Left kidney (tissue), 8 donors: ENCODE measurements around the gene SPACA5B. TPM values are rescaled to one million over a fixed set of nuclear protein-coding genes. Genes with fewer than 3 reads are reported as not detected.
A peak's percentile ranks its signal among the peaks of the same experiment; 100 is the strongest.
"Not testable (repeated sequence)": the region's sequence is repeated elsewhere in the genome, so short reads cannot be mapped to it uniquely, and the experiment has no call there.

ENCODE experiments used
- DNase-seq: peaks from one replicate; pipeline ENCODE4 v3.0.0-alpha.2; 2013
- long read RNA-seq, 8 donors: transcript quantifications; one replicate each; lab custom pipeline, GENCODE V29; 2026
- polyA plus RNA-seq: library from polyadenylated mRNA; unstranded; fragments of 120-200 nt; gene quantifications from one replicate; pipeline ENCODE4 v1.2.1, GENCODE V29; 2013; ENCODE audit not compliant: insufficient read length

SPACA5B gene
- 0.71 TPM for polyA plus RNA-seq
- long read RNA-seq, donor 1 = 0 reads
- long read RNA-seq, donor 2 = 0 reads
- long read RNA-seq, donor 3 = 0 reads
- long read RNA-seq, donor 4 = 0 reads
- long read RNA-seq, donor 5 = 0 reads
- long read RNA-seq, donor 6 = 0 reads
- long read RNA-seq, donor 7 = 0 reads
- long read RNA-seq, donor 8 = 0 reads

- DNase-seq = not testable (repeated sequence)
Measured at GRCh38 chrX:48130326-48130725, at the start of gene SPACA5B. Gene SPACA5B, plus strand, starts transcription at chrX:48130626. Its CDS starts 62 bp downstream, at chrX:48130688.

- peak; percentile 20 for DNase-seq
Measured at GRCh38 chrX:48083212-48083611, 47.2 kb upstream of the SPACA5B start.

GRCh38 chrX:48083706-48084105, 46.7 kb upstream of the SPACA5B start:
- no peak for DNase-seq

GRCh38 chrX:48086082-48086481, 44.3 kb upstream of the SPACA5B start:
- no peak for DNase-seq

GRCh38 chrX:48090123-48090522, 40.3 kb upstream of the SPACA5B start:
- no peak for DNase-seq

GRCh38 chrX:48092558-48092957, 37.9 kb upstream of the SPACA5B start:
- DNase-seq = not testable (repeated sequence)

GRCh38 chrX:48101443-48101842, 29.0 kb upstream of the SPACA5B start:
- DNase-seq = no peak

- no peak for DNase-seq
Measured at GRCh38 chrX:48102874-48103374, 27.5 kb upstream of the SPACA5B start.

GRCh38 chrX:48107717-48108116, 22.7 kb upstream of the SPACA5B start:
- DNase-seq = no peak

- DNase-seq = not testable (repeated sequence)
Measured at GRCh38 chrX:48125286-48125685, 5.1 kb upstream of the SPACA5B start.

GRCh38 chrX:48132308-48132844, 1.9 kb downstream of the SPACA5B start:
- not testable (repeated sequence) for DNase-seq

- DNase-seq = not testable (repeated sequence)
Measured at GRCh38 chrX:48139076-48139475, 8.7 kb downstream of the SPACA5B start.

GRCh38 chrX:48141810-48142508, 11.5 kb downstream of the SPACA5B start:
- not testable (repeated sequence) for DNase-seq

GRCh38 chrX:48142697-48143096, 12.3 kb downstream of the SPACA5B start:
- not testable (repeated sequence) for DNase-seq

- DNase-seq = no peak
Measured at GRCh38 chrX:48153769-48154168, 23.3 kb downstream of the SPACA5B start.

- no peak for DNase-seq
Measured at GRCh38 chrX:48154796-48155195, 24.4 kb downstream of the SPACA5B start.

GRCh38 chrX:48156014-48156413, 25.6 kb downstream of the SPACA5B start:
- DNase-seq = no peak

GRCh38 chrX:48165241-48165640, 34.8 kb downstream of the SPACA5B start:
- no peak for DNase-seq

GRCh38 chrX:48166322-48166721, 35.9 kb downstream of the SPACA5B start:
- not testable (repeated sequence) for DNase-seq

- no peak for DNase-seq
Measured at GRCh38 chrX:48179691-48180090, 49.3 kb downstream of the SPACA5B start.

GRCh38 chrX:48180811-48181210, 50.4 kb downstream of the SPACA5B start:
- no peak for DNase-seq

GRCh38 chrX:48181882-48182281, 51.5 kb downstream of the SPACA5B start:
- DNase-seq = not testable (repeated sequence)
